Adrenal gland (tissue), 5 donors: ENCODE results near the gene IMMT.

Experiments
- CTCF ChIP-seq, 6 experiments: fragments of 450-650 bp in 4 of 6; fragments of 200-600 bp in 2 of 6; sonication (generic) in 1 of 6; IDR thresholded peaks; 1 replicate in 5 of 6; 2 replicates in 1 of 6; pipeline versions ENCODE4 v1.5.1 to v1.8.0; 2016 to 2021; ENCODE audit warnings: antibody characterized with exemption in 6 of 6, mild to moderate bottlenecking in 2 of 6, moderate library complexity in 1 of 6
- POLR2A ChIP-seq, 2 donors: fragments of 450-650 bp; IDR thresholded peaks; one replicate each; pipeline ENCODE4 v1.6.1; 2017; ENCODE audit warnings: antibody characterized with exemption in 2 of 2, mild to moderate bottlenecking in 2 of 2, moderate library complexity in 1 of 2
- donor health status: DM: no; HTN: no; CAD: no.

- TF ChIP-seq POLR2A (IDR thresholded peaks at IDR 0.05) (no peak), CTCF (IDR thresholded peaks at IDR 0.05) (no peak)
Measured at GRCh38 chr2:86211796-86212188, 16.5 kb upstream of the IMMT start.
